Upper lobe of left lung (tissue), 6 donors: Measurements from ENCODE around the gene HECTD4. TPM values are rescaled to one million over a fixed set of nuclear protein-coding genes. Genes with fewer than 3 reads are reported as not detected.

Experiments
- ATAC-seq, 2 donors: fragments of 200-7000 bp; cut with Tn5 transposase; one replicate each; pipeline ENCODE4 v1.9.1; 2022; ENCODE audit warnings: mild to moderate bottlenecking in 2 of 2, moderate library complexity in 2 of 2; ENCODE audit not compliant: low FRiP score in 2 of 2
- DNase-seq, 2 donors: peaks; one replicate each; pipeline ENCODE4 v3.0.0-alpha.2; 2019 to 2020
- H3K27ac ChIP-seq, 4 donors: fragments of 200-600 bp; sonication (generic); one replicate each; pipeline ENCODE4 v1.5.1; 2016 to 2019
- H3K27me3 ChIP-seq, 4 donors: fragments of 200-600 bp; sonication (generic); one replicate each; pipeline ENCODE4 v1.5.1; 2017 to 2019
- H3K36me3 ChIP-seq, 4 donors: fragments of 200-600 bp; sonication (generic); one replicate each; pipeline ENCODE4 v1.5.1; 2016 to 2019
- H3K4me1 ChIP-seq, 4 donors: fragments of 200-600 bp; sonication (generic); one replicate each; pipeline ENCODE4 v1.5.1; 2018 to 2019
- H3K4me3 ChIP-seq, 4 donors: fragments of 200-600 bp; sonication (generic); one replicate each; pipeline ENCODE4 v1.5.1; 2017 to 2019; ENCODE audit warnings: mild to moderate bottlenecking in 2 of 4, moderate library complexity in 1 of 4
- H3K9me3 ChIP-seq, 4 donors: fragments of 200-600 bp; sonication (generic); one replicate each; pipeline ENCODE4 v1.5.1; 2018 to 2019
- EP300 ChIP-seq, 4 donors: sonication (generic); formaldehyde crosslinking; IDR thresholded peaks; one replicate each; pipeline ENCODE4 v1.5.1; 2017; ENCODE audit warnings: antibody characterized with exemption in 4 of 4, control low read depth in 2 of 4
- POLR2A ChIP-seq, 4 donors: fragments of 450-650 bp; IDR thresholded peaks; one replicate each; pipeline ENCODE4 v1.5.1; 2016 to 2017; ENCODE audit warnings: antibody characterized with exemption in 4 of 4, mild to moderate bottlenecking in 2 of 4
- POLR2AphosphoS5 ChIP-seq, 2 donors: sonication (generic); formaldehyde crosslinking; IDR thresholded peaks; one replicate each; pipeline ENCODE4 v1.5.1; 2017; ENCODE audit warnings: antibody characterized with exemption in 2 of 2
- WGBS, 2 donors: methylation state at CpG; one replicate each; pipeline ENCODE4 v1.1.5; 2017 to 2018; 5-methylcytosine and 5-hydroxymethylcytosine counted together
- total RNA-seq, 6 donors: library from RNA; depleted of rRNA in 4 of 6; stranded (reverse); fragments of >200 nt in 4 of 6; gene quantifications; one replicate each; pipeline versions ENCODE4 v1.1.0 to v1.2.1, GENCODE V29; 2016 to 2021
- TF ChIP-seq, protein P1 (sequence below), 6 experiments: fragments of 450-650 bp in 4 of 6; fragments of 200-600 bp in 2 of 6; sonication (generic) in 2 of 6; IDR thresholded peaks; one replicate each; pipeline ENCODE4 v1.5.1; 2016 to 2019; ENCODE audit warnings: antibody characterized with exemption in 6 of 6
- donor health status: DM: no; HTN: no; CAD: no; lungs with moderate emphysema.
- donor health status: DM: no; HTN: yes; CAD: no; lungs with severe emphysema.

The HECTD4 gene
- total RNA-seq, 6 donors from 2014 or later: 34.1 to 196 (median 50.0) TPM

DNA sequence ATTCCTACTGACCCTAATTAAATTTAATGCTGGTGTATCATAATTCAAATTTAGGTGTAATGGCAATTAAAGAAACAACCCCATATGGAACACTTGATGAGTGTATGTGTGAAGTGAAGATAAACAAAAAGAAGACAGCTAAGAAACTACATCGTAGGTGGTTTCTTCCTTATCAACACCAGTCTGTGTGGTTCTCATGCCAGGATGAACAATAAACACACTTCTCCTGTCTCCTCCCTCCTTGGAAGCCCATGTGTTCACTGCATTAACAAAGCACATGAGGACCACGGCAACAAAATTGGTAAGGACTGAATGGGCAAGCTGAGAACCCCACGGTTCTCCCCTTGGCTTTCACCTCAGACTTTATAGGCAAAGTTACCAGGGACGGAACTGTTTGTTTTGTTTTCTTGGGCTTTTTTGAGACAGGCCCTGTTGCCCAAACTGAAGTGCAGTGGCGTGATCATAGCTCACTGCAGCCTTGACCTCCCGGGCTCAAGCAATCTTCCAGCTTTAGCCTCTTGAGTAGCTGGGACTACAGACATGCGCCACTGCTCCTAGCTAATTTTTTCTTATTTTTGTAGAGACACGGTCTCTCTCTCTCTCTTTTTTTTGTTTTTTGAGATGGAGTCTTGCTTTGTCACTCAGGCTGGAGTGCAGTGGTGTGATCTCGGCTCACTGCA lies 185.9 kb downstream of the HECTD4 start:
- DNase-seq (no peak), ATAC-seq (no peak)
- H3K4me1 ChIP-seq: peaks cover 0 to 6% (median 1%) of the 10 kb centered on the region in 4 donors
- H3K27me3 ChIP-seq: no peaks in the 10 kb centered on the region
- H3K9me3 ChIP-seq: no peaks in the 10 kb centered on the region
- no peak overlapping the region for H3K4me3 ChIP-seq
- H3K27ac ChIP-seq: no peak overlapping the region
- WGBS, 2 donors: 88 to 93% methylated on average over 9 of the region's 9 CpGs
- peaks cover 16 to 85% (median 60%) of the 10 kb centered on the region in 4 donors for H3K36me3 ChIP-seq
- TF ChIP-seq EP300 (IDR thresholded peaks at IDR 0.05) (no peak), POLR2A (IDR thresholded peaks at IDR 0.05) (no peak), POLR2AphosphoS5 (IDR thresholded peaks at IDR 0.05) (no peak)
- TF ChIP-seq, protein P1, sequence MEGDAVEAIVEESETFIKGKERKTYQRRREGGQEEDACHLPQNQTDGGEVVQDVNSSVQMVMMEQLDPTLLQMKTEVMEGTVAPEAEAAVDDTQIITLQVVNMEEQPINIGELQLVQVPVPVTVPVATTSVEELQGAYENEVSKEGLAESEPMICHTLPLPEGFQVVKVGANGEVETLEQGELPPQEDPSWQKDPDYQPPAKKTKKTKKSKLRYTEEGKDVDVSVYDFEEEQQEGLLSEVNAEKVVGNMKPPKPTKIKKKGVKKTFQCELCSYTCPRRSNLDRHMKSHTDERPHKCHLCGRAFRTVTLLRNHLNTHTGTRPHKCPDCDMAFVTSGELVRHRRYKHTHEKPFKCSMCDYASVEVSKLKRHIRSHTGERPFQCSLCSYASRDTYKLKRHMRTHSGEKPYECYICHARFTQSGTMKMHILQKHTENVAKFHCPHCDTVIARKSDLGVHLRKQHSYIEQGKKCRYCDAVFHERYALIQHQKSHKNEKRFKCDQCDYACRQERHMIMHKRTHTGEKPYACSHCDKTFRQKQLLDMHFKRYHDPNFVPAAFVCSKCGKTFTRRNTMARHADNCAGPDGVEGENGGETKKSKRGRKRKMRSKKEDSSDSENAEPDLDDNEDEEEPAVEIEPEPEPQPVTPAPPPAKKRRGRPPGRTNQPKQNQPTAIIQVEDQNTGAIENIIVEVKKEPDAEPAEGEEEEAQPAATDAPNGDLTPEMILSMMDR (IDR thresholded peaks at IDR 0.05): no peak

- H3K36me3 ChIP-seq: peaks cover 16 to 85% (median 53%) of the 10 kb centered on the region in 4 donors
- no peak for DNase-seq
- H3K9me3 ChIP-seq: no peaks in the 10 kb centered on the region
- peaks cover 0 to 6% (median 2%) of the 10 kb centered on the region in 4 donors for H3K4me1 ChIP-seq
- WGBS, 2 donors: 96 to 98% methylated on average over 20 of the region's 20 CpGs
- TF ChIP-seq POLR2AphosphoS5 (IDR thresholded peaks at IDR 0.05) (no peak), POLR2A (IDR thresholded peaks at IDR 0.05) (no peak), EP300 (IDR thresholded peaks at IDR 0.05) (no peak)
- TF ChIP-seq, protein P1 (IDR thresholded peaks at IDR 0.05): no peak
- no peak overlapping the region for H3K27ac ChIP-seq
- ATAC-seq: no peak
- no peaks in the 10 kb centered on the region for H3K27me3 ChIP-seq
- no peak overlapping the region for H3K4me3 ChIP-seq
Measured at GRCh38 chr12:112194601-112195247, 187.5 kb downstream of the HECTD4 start.

DNA sequence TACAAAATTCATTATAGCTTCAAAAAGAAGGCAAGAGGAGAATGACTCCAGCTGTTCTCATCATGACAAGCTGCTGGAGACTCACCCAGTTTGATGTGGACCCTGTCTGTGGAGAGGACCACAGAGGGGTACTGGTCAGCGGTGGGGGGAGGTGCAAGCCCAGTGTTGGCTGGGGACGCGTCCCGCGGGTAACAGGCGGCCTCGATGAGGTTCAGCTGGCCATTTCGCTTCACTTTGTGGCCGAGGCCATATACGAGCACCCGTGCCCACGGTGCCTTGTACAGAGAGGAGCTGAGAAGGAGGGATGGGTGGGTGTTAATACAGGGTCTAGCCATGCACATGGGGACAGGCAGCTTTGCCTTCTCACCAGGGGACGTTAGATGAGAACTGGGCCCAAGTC lies 189.8 kb downstream of the HECTD4 start:
- H3K36me3 ChIP-seq: peaks cover 16 to 88% (median 51%) of the 10 kb centered on the region in 4 donors
- no peaks in the 10 kb centered on the region for H3K27me3 ChIP-seq
- TF ChIP-seq POLR2AphosphoS5 (IDR thresholded peaks at IDR 0.05) (no peak), POLR2A (IDR thresholded peaks at IDR 0.05) (no peak), EP300 (IDR thresholded peaks at IDR 0.05) (no peak)
- TF ChIP-seq, protein P1 (IDR thresholded peaks at IDR 0.05): no peak
- no peak overlapping the region for H3K4me3 ChIP-seq
- H3K4me1 ChIP-seq: peaks cover 0 to 6% (median 2%) of the 10 kb centered on the region in 4 donors
- DNase-seq (no peak), ATAC-seq (no peak)
- H3K27ac ChIP-seq: no peak overlapping the region
- WGBS, 2 donors: 71 to 80% methylated on average over 10 to 13 of the region's 13 CpGs
- no peaks in the 10 kb centered on the region for H3K9me3 ChIP-seq

DNA sequence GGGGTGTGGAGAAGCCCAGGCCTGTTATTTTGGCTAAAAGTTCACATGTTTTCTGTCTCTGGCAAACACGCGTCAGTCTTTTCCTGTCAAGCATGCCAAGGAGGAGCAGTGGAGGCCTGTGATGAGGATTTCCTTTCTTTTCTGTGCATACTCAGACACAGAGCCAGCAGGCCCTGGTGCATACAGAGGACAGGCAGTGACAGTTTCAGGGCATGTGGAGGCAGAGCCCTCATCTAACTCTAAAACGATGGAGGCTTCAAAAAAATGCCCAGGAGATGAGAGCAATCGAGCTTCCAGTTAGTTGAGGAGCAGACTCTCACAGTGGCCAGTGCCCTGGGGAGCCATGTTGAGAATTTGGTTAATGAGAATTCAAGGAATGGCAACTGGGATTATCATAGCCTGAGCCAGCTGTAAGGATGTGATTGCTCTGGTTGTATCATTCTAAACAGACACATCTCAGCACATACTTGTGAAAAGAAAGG lies 190.3 kb downstream of the HECTD4 start:
- TF ChIP-seq POLR2AphosphoS5 (IDR thresholded peaks at IDR 0.05) (no peak), POLR2A (IDR thresholded peaks at IDR 0.05) (no peak)
- TF ChIP-seq, protein P1 (IDR thresholded peaks at IDR 0.05): no peak
- Histone ChIP-seq H3K9me3 (no peaks in the 10 kb centered on the region), H3K4me1 (peaks cover 0 to 6% (median 2%) of the 10 kb centered on the region in 4 donors), H3K36me3 (peaks cover 16 to 87% (median 51%) of the 10 kb centered on the region in 4 donors), H3K4me3 (no peak overlapping the region), H3K27me3 (no peaks in the 10 kb centered on the region), H3K27ac (peak overlapping the region in 1 of 4 donors; percentile 13)
- DNase-seq (no peak), ATAC-seq (peak in 1 of 2 donors; percentile 26)
- 60 to 65% methylated on average over 4 of the region's 4 CpGs for WGBS, 2 donors
